ENCODE measurements around the gene ANKH.

- TF ChIP-seq CTCF (IDR thresholded peaks at IDR 0.05): no peak
- TF ChIP-seq POLR2A (IDR thresholded peaks at IDR 0.05): no peak
Observed at GRCh38 chr5:14696057-14696456, 175.5 kb downstream of the ANKH start.
